HL-60 (cell line): ENCODE measurements around the gene STX1A.

Experiments
- CTCF ChIP-seq: IDR thresholded peaks from one replicate; pipeline ENCODE4 v1.5.1; 2011; ENCODE audit warnings: low read length, control low read depth, inconsistent platforms; ENCODE audit not compliant: insufficient read depth
- GABPA ChIP-seq: IDR thresholded peaks from 2 replicates; pipeline ENCODE4 v1.6.1; 2012; ENCODE audit warnings: low read depth
- POLR2AphosphoS5 ChIP-seq: IDR thresholded peaks from 2 replicates; pipeline ENCODE4 v1.6.1; 2012; ENCODE audit warnings: low read depth
- REST ChIP-seq: IDR thresholded peaks from 2 replicates; pipeline ENCODE4 v1.6.1; 2012; ENCODE audit warnings: low read depth; ENCODE audit not compliant: insufficient replicate concordance

DNA sequence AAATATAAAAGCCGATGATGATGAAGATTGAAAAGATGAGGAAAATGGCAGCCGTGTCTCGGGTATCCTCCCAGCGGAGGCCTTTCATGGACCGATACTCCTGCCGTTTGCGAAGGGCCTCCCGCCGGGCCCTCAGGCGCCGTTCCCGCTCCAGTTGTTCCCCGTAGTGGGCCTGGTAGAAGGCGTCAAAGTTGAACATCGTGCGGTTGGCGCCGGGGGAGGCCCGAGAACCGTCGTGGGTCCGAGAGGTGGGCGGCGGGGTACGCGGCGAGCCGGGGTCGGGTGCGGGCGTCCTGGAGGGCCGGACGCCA lies 36.8 kb downstream of the STX1A start:
- TF ChIP-seq CTCF: no peak
- no peak for TF ChIP-seq POLR2AphosphoS5
- no peak for TF ChIP-seq GABPA
- TF ChIP-seq REST: no peak
